Astrocyte (in vitro differentiated cells and primary cell): ENCODE data around the gene DOCK11. TPM values are rescaled to one million over a fixed set of nuclear protein-coding genes. Genes with fewer than 3 reads are reported as not detected.
"Not testable (repeated sequence)": the region's sequence is repeated elsewhere in the genome, so short reads cannot be mapped to it uniquely, and the experiment has no call there.

ENCODE experiments used
- DNase-seq: peaks from one replicate; pipeline ENCODE4 v3.0.0-alpha.2; 2010; ENCODE audit warnings: low read depth
- FAIRE-seq: peaks from 2 replicates; lab custom pipeline; 2011; peaks lifted over from hg19 to GRCh38; lab: Jason Lieb, UNC
- H2AFZ ChIP-seq: 2 replicates; pipeline ENCODE4 v1.6.0; 2012; ENCODE audit warnings: low read depth, low read length, inconsistent platforms
- H3K27ac ChIP-seq: 2 replicates; pipeline ENCODE4 v1.5.1; 2011; ENCODE audit warnings: low read depth, low read length, inconsistent platforms
- H3K27me3 ChIP-seq: 2 replicates; pipeline ENCODE4 v1.6.0; 2011; ENCODE audit warnings: low read length, inconsistent platforms; ENCODE audit not compliant: insufficient read depth
- H3K36me3 ChIP-seq: 2 replicates; pipeline ENCODE4 v1.5.1; 2011; ENCODE audit warnings: low read length, inconsistent platforms; ENCODE audit not compliant: insufficient read depth
- H3K4me1 ChIP-seq: 2 replicates; pipeline ENCODE4 v1.5.1; 2011; ENCODE audit warnings: low read length, inconsistent platforms; ENCODE audit not compliant: insufficient read depth
- H3K4me2 ChIP-seq: 2 replicates; pipeline ENCODE4 v1.6.0; 2012; ENCODE audit warnings: low read length, inconsistent platforms
- H3K4me3 ChIP-seq: 2 replicates; pipeline ENCODE4 v1.5.1; 2011; ENCODE audit warnings: low read depth, mild to moderate bottlenecking, low read length, inconsistent platforms; ENCODE audit not compliant: insufficient read depth
- H3K79me2 ChIP-seq: 2 replicates; pipeline ENCODE4 v1.6.0; 2012; ENCODE audit warnings: mild to moderate bottlenecking, low read length, inconsistent platforms; ENCODE audit not compliant: insufficient read depth
- H3K9ac ChIP-seq: 2 replicates; pipeline ENCODE4 v1.6.0; 2012; ENCODE audit warnings: mild to moderate bottlenecking, low read length, inconsistent platforms
- H3K9me3 ChIP-seq: 2 replicates; pipeline ENCODE4 v1.5.1; 2012; ENCODE audit warnings: low read depth, mild to moderate bottlenecking, low read length, inconsistent platforms; ENCODE audit not compliant: insufficient read depth
- H4K20me1 ChIP-seq: 2 replicates; pipeline ENCODE4 v1.6.0; 2012; ENCODE audit warnings: low read length, inconsistent platforms; ENCODE audit not compliant: insufficient read depth
- H3K27ac Mint-ChIP-seq: one replicate; pipeline ENCODE4 v1.8.0; 2021; ENCODE audit warnings: mild to moderate bottlenecking, mixed read lengths; ENCODE audit not compliant: unreplicated experiment
- H3K27me3 Mint-ChIP-seq: one replicate; pipeline ENCODE4 v1.8.0; 2021; ENCODE audit warnings: low read depth, mixed read lengths; ENCODE audit not compliant: unreplicated experiment
- H3K36me3 Mint-ChIP-seq: one replicate; pipeline ENCODE4 v1.8.0; 2021; ENCODE audit warnings: low read depth, mixed read lengths; ENCODE audit not compliant: unreplicated experiment
- H3K4me1 Mint-ChIP-seq: one replicate; pipeline ENCODE4 v1.8.0; 2021; ENCODE audit warnings: low read depth, mixed read lengths; ENCODE audit not compliant: unreplicated experiment
- H3K4me3 Mint-ChIP-seq: one replicate; pipeline ENCODE4 v1.8.0; 2021; ENCODE audit warnings: mild to moderate bottlenecking, moderate library complexity, mixed read lengths; ENCODE audit not compliant: unreplicated experiment
- H3K9me3 Mint-ChIP-seq: one replicate; pipeline ENCODE4 v1.8.0; 2021; ENCODE audit warnings: mild to moderate bottlenecking, mixed read lengths; ENCODE audit not compliant: unreplicated experiment
- EZH2 ChIP-seq: IDR thresholded peaks from 2 replicates; pipeline ENCODE4 v1.6.1; 2012; ENCODE audit warnings: mild to moderate bottlenecking, low read length, inconsistent platforms; ENCODE audit not compliant: insufficient read depth
- total RNA-seq: library from RNA; stranded (reverse); gene quantifications from 2 replicates; pipeline ENCODE4 v1.2.1, GENCODE V29; 2021
- TF ChIP-seq, protein P1 (sequence below): IDR thresholded peaks from 2 replicates; pipeline ENCODE4 v1.5.1; 2011; ENCODE audit warnings: low read depth, mild to moderate bottlenecking, inconsistent platforms, low read length, moderate library complexity; ENCODE audit not compliant: insufficient read depth

Gene DOCK11
- total RNA-seq, 1 donor from 2014 or later: 4.7 TPM

DNA sequence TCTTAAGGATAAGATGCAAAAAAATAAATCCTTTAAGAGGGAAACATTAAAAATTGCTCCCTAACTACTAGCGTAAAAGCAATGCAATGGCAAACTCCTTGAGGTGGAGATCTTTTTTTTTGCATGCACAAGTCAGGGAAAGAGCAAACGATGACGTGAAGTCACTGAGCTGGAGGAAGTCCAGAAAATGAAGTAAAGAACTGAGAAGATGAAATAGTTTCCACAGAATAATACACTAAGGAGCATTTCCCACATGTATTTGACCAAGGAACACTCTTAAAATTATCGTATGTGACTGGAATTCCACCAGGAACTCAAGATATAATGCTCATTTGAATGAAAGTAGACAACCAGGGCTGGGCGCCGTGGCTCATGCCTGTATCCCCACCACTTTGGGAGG, 21.0 kb upstream of the DOCK11 start:
- H3K79me2 ChIP-seq: no peaks in the 10 kb centered on the region
- no peak overlapping the region for H2AFZ ChIP-seq
- H3K9me3 ChIP-seq: no peaks in the 10 kb centered on the region
- no peaks in the 10 kb centered on the region for H3K9me3 Mint-ChIP-seq
- TF ChIP-seq, protein P1, sequence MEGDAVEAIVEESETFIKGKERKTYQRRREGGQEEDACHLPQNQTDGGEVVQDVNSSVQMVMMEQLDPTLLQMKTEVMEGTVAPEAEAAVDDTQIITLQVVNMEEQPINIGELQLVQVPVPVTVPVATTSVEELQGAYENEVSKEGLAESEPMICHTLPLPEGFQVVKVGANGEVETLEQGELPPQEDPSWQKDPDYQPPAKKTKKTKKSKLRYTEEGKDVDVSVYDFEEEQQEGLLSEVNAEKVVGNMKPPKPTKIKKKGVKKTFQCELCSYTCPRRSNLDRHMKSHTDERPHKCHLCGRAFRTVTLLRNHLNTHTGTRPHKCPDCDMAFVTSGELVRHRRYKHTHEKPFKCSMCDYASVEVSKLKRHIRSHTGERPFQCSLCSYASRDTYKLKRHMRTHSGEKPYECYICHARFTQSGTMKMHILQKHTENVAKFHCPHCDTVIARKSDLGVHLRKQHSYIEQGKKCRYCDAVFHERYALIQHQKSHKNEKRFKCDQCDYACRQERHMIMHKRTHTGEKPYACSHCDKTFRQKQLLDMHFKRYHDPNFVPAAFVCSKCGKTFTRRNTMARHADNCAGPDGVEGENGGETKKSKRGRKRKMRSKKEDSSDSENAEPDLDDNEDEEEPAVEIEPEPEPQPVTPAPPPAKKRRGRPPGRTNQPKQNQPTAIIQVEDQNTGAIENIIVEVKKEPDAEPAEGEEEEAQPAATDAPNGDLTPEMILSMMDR: no peak
- no peak for TF ChIP-seq EZH2
- H3K36me3 Mint-ChIP-seq: no peaks in the 10 kb centered on the region
- H3K27me3 Mint-ChIP-seq: no peaks in the 10 kb centered on the region
- H3K9ac ChIP-seq: no peak overlapping the region
- no peaks in the 10 kb centered on the region for H3K27me3 ChIP-seq
- no peak overlapping the region for H3K4me2 ChIP-seq
- H3K27ac Mint-ChIP-seq: no peak overlapping the region
- no peak overlapping the region for H3K4me3 Mint-ChIP-seq
- no peaks in the 10 kb centered on the region for H4K20me1 ChIP-seq
- H3K4me3 ChIP-seq: no peak overlapping the region
- peak; percentile 74 for FAIRE-seq
- H3K36me3 ChIP-seq: no peaks in the 10 kb centered on the region
- DNase-seq: no peak
- H3K4me1 Mint-ChIP-seq: peaks cover 6% of the 10 kb centered on the region
- no peaks in the 10 kb centered on the region for H3K4me1 ChIP-seq
- no peak overlapping the region for H3K27ac ChIP-seq

DNA sequence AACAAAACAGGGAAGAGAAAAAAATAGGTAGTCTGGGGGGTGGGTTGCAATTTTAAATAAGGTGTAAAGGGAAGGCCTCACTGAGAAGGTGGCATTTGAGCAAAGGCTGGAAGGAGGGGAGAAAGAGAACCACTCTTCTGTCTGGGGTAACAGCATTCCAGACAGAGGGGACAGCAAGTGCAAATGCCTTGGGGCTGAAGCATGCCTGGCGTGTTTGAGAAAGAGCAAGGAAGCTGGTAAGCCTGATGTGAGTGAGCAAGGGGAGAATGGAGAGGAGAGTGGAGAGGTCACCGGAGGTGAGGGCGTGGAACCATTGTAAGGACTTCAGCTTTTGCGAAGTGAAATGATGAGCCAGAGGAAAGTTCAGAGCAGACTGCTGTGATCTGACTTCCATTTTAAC, 19.7 kb upstream of the DOCK11 start:
- H3K27me3 Mint-ChIP-seq: no peaks in the 10 kb centered on the region
- no peak overlapping the region for H2AFZ ChIP-seq
- H3K9ac ChIP-seq: no peak overlapping the region
- no peaks in the 10 kb centered on the region for H3K36me3 Mint-ChIP-seq
- no peaks in the 10 kb centered on the region for H3K9me3 Mint-ChIP-seq
- H3K36me3 ChIP-seq: no peaks in the 10 kb centered on the region
- FAIRE-seq (no peak), DNase-seq (no peak)
- no peak overlapping the region for H3K4me3 ChIP-seq
- no peak overlapping the region for H3K27ac Mint-ChIP-seq
- H3K9me3 ChIP-seq: no peaks in the 10 kb centered on the region
- H3K79me2 ChIP-seq: no peaks in the 10 kb centered on the region
- H3K4me3 Mint-ChIP-seq: no peak overlapping the region
- H4K20me1 ChIP-seq: no peaks in the 10 kb centered on the region
- no peaks in the 10 kb centered on the region for H3K27me3 ChIP-seq
- no peak for TF ChIP-seq EZH2
- TF ChIP-seq, protein P1: no peak
- peaks cover 6% of the 10 kb centered on the region for H3K4me1 Mint-ChIP-seq
- H3K4me2 ChIP-seq: no peak overlapping the region
- H3K27ac ChIP-seq: no peak overlapping the region
- no peaks in the 10 kb centered on the region for H3K4me1 ChIP-seq

DNA sequence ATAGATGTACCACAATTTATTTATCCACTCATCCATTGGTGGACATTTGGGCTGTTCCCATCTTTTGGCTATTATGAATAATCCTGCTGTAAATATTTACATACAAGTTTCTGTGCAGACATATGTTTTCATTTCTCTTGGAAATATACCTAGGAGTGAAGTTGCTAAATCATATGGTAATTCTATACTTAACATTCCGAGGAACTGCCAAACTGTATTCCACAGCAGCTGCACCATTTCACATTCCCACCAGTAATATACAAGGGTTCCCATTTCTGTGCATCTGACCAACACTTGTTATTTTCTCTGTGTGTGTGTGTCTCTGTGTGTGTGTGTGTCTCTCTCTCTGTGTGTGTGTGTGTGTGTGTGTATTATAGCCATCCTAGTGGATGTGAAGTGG, 15.4 kb upstream of the DOCK11 start:
- Histone ChIP-seq H3K4me3 (no peak overlapping the region), H3K9me3 (no peaks in the 10 kb centered on the region), H3K79me2 (no peaks in the 10 kb centered on the region), H3K4me2 (no peak overlapping the region), H2AFZ (no peak overlapping the region), H4K20me1 (no peaks in the 10 kb centered on the region), H3K9ac (no peak overlapping the region), H3K27ac (no peak overlapping the region), H3K27me3 (no peaks in the 10 kb centered on the region), H3K4me1 (no peaks in the 10 kb centered on the region), H3K36me3 (no peaks in the 10 kb centered on the region)
- no peaks in the 10 kb centered on the region for H3K27me3 Mint-ChIP-seq
- DNase-seq: no peak
- no peaks in the 10 kb centered on the region for H3K9me3 Mint-ChIP-seq
- no peaks in the 10 kb centered on the region for H3K36me3 Mint-ChIP-seq
- H3K4me1 Mint-ChIP-seq: peaks cover 6% of the 10 kb centered on the region
- FAIRE-seq: no peak
- H3K4me3 Mint-ChIP-seq: no peak overlapping the region
- TF ChIP-seq, protein P1: no peak
- TF ChIP-seq EZH2: no peak
- H3K27ac Mint-ChIP-seq: no peak overlapping the region

DNA sequence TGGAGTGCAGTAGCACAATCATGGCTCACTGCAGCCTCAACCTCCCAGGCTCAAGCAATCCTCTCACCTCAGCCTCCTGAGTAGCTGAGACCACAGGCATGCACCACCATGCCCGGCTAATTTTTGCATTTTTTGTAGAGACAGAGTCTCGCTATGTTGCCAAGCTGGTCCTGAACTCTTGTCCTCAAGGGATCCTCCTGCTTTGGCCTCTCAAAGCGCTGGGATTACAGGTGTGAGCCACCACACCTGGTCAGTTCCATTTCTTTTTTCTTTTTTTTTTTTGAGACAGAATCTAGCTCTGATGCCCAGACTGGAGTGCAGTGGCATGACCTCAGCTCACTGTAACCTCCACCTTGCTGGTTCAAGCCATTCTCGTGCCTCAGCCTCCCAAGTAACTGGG, 13.2 kb upstream of the DOCK11 start:
- not testable (repeated sequence) for H3K36me3 ChIP-seq, H3K4me1 ChIP-seq, H3K27ac ChIP-seq, H3K27me3 ChIP-seq, H3K9ac ChIP-seq, H3K27ac Mint-ChIP-seq, H3K9me3 Mint-ChIP-seq, DNase-seq, H3K36me3 Mint-ChIP-seq, H3K9me3 ChIP-seq, H3K4me3 Mint-ChIP-seq, H2AFZ ChIP-seq, H3K4me3 ChIP-seq, H3K79me2 ChIP-seq, H3K4me2 ChIP-seq, H4K20me1 ChIP-seq, FAIRE-seq, H3K27me3 Mint-ChIP-seq, H3K4me1 Mint-ChIP-seq
